T-helper 2 cell treated with Interferon-gamma antibody and Interleukin-4, amounts not matched to agents 5 μg/mL and 100 μg/mL, for 36 hours (primary cell): ENCODE results near the gene NUDT6.

Source experiments
- DNase-seq: peaks from one replicate; pipeline ENCODE4 v3.0.0; 2021; ENCODE audit warnings: low spot score
- H3K27ac Mint-ChIP-seq: one replicate; pipeline ENCODE4 v1.8.0; 2021; ENCODE audit warnings: mild to moderate bottlenecking, mixed read lengths
- H3K27me3 Mint-ChIP-seq: one replicate; pipeline ENCODE4 v1.8.0; 2021; ENCODE audit warnings: low read depth, mixed read lengths
- H3K36me3 Mint-ChIP-seq: one replicate; pipeline ENCODE4 v1.8.0; 2021; ENCODE audit warnings: low read depth, mixed read lengths
- H3K4me1 Mint-ChIP-seq: one replicate; pipeline ENCODE4 v1.8.0; 2021; ENCODE audit warnings: low read depth, mixed read lengths
- H3K4me3 Mint-ChIP-seq: one replicate; pipeline ENCODE4 v1.8.0; 2022; ENCODE audit warnings: mild to moderate bottlenecking, moderate library complexity, mixed read lengths
- H3K9me3 Mint-ChIP-seq: one replicate; pipeline ENCODE4 v1.8.0; 2021; ENCODE audit warnings: mixed read lengths

Gene NUDT6

DNA sequence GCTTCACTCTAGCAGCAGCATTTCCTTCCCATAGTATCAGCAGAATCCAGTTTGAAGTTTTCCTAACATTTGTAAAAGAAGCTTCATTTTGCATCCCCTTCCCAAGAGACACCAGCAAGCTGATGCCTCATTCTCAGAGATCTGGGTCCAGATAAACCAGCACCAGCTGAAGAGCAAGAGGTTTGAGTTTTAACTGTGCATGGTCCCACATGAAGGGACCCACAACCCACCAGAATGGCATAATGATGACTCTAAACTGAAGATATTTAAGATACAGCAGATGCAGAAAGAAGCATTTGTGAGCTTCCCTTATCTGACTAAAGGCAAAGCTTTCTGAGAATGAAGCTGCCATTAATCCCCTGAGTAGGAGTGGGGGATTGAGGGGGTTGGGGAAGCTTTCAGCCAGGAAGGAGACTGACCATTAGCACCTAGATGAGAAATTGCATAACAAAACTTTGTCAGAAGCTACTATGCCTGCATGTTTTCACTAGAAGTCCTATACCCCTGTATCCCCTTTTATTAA, 18.6 kb downstream of the NUDT6 start:
- H3K27ac Mint-ChIP-seq: no peak overlapping the region
- no peaks in the 10 kb centered on the region for H3K4me1 Mint-ChIP-seq
- peaks cover 14% of the 10 kb centered on the region for H3K36me3 Mint-ChIP-seq
- no peaks in the 10 kb centered on the region for H3K27me3 Mint-ChIP-seq
- H3K4me3 Mint-ChIP-seq: no peak overlapping the region
- DNase-seq: no peak
- H3K9me3 Mint-ChIP-seq: no peaks in the 10 kb centered on the region

- H3K27me3 Mint-ChIP-seq: no peaks in the 10 kb centered on the region
- DNase-seq: no peak
- peaks cover 13% of the 10 kb centered on the region for H3K36me3 Mint-ChIP-seq
- no peaks in the 10 kb centered on the region for H3K4me1 Mint-ChIP-seq
- no peak overlapping the region for H3K27ac Mint-ChIP-seq
- no peak overlapping the region for H3K4me3 Mint-ChIP-seq
- no peaks in the 10 kb centered on the region for H3K9me3 Mint-ChIP-seq
These were observed 21.0 kb downstream of the NUDT6 start for GRCh38 chr4:122901247-122902010.

- peaks cover 11% of the 10 kb centered on the region for H3K36me3 Mint-ChIP-seq
- H3K27ac Mint-ChIP-seq: no peak overlapping the region
- no peak for DNase-seq
- H3K4me1 Mint-ChIP-seq: no peaks in the 10 kb centered on the region
- no peaks in the 10 kb centered on the region for H3K9me3 Mint-ChIP-seq
- no peak overlapping the region for H3K4me3 Mint-ChIP-seq
- no peaks in the 10 kb centered on the region for H3K27me3 Mint-ChIP-seq
These were observed 22.1 kb downstream of the NUDT6 start for GRCh38 chr4:122900314-122900713.

DNA sequence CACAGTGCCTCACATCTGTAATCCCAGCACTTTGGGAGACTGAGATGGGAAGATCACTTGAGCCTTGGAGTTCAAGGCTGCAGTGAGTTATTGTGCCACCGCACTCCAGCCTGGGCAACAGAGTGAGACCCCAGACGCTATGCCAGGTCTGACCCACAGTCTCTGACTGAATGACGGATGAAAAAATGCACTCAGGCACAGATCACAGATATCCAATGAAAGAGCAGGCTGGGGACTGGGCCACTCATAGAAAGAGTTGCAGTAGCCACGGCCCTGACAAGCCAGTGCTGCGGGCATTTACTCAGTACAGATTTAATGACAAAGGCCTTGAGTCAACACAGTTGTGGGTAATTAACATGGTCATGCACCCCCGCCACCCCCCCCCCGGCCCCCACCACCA, 22.7 kb downstream of the NUDT6 start:
- no peak overlapping the region for H3K4me3 Mint-ChIP-seq
- H3K4me1 Mint-ChIP-seq: no peaks in the 10 kb centered on the region
- H3K27ac Mint-ChIP-seq: no peak overlapping the region
- H3K9me3 Mint-ChIP-seq: no peaks in the 10 kb centered on the region
- DNase-seq: no peak
- H3K36me3 Mint-ChIP-seq: peaks cover 9% of the 10 kb centered on the region
- no peaks in the 10 kb centered on the region for H3K27me3 Mint-ChIP-seq

DNA sequence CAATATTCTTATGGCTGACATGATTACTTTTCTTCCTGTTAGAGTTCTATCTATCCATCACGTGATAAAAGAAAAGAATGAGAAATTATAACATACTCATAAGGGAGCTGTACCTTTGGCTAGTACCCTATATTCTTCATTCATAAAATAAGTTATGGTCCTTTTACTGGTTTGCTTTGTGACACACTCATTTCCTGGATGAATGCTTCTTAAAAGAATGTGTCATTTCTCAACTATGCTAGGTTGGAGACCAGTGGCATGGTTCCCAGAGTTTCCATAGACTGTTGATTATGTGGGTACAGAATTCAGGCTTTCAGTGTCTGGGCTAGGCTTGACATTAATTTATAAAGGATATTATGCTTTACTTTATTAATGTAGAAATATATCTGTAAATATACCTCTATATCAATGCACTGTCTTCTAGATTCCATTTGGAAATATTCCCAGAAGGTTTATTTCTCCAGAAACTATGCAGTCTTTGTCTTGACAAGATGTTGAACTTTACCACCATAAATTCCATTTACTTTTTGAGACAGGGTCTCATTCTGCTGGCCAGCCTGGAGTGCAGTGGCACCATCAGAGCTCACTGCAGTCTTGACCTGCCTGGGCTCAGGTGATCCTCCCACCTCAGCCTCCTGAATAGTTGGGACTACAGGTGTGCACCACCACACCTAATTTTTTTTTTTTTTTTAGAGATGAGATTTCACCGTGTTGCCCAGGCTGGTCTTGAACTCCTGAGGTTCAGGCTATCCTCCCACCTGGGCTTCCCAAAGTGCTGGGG, 23.8 kb downstream of the NUDT6 start:
- Mint-ChIP-seq H3K4me3 (no peak overlapping the region), H3K27me3 (no peaks in the 10 kb centered on the region), H3K36me3 (peaks cover 8% of the 10 kb centered on the region), H3K9me3 (no peaks in the 10 kb centered on the region), H3K4me1 (no peaks in the 10 kb centered on the region), H3K27ac (no peak overlapping the region)
- no peak for DNase-seq

GRCh38 chr4:122896270-122896669, 26.1 kb downstream of the NUDT6 start:
- DNase-seq: no peak
- no peak overlapping the region for H3K4me3 Mint-ChIP-seq
- H3K9me3 Mint-ChIP-seq: no peaks in the 10 kb centered on the region
- H3K36me3 Mint-ChIP-seq: peaks cover 13% of the 10 kb centered on the region
- no peaks in the 10 kb centered on the region for H3K27me3 Mint-ChIP-seq
- no peak overlapping the region for H3K27ac Mint-ChIP-seq
- H3K4me1 Mint-ChIP-seq: no peaks in the 10 kb centered on the region

- Mint-ChIP-seq H3K4me3 (no peak overlapping the region), H3K27me3 (no peaks in the 10 kb centered on the region), H3K36me3 (peaks cover 11% of the 10 kb centered on the region), H3K27ac (no peak overlapping the region), H3K4me1 (no peaks in the 10 kb centered on the region), H3K9me3 (no peaks in the 10 kb centered on the region)
- no peak for DNase-seq
These were observed 26.9 kb downstream of the NUDT6 start for GRCh38 chr4:122895336-122895995.

DNA sequence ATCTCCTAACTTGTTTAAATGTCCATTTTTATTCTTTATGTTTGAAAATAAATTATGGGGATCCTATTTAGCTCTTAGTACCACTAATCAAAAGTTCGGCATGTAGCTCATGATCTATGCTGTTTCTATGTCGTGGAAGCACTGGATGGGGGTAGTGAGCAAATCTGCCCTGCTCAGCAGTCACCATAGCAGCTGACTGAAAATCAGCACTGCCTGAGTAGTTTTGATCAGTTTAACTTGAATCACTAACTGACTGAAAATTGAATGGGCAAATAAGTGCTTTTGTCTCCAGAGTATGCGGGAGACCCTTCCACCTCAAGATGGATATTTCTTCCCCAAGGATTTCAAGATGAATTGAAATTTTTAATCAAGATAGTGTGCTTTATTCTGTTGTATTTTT, 27.6 kb downstream of the NUDT6 start:
- H3K27me3 Mint-ChIP-seq: no peaks in the 10 kb centered on the region
- H3K27ac Mint-ChIP-seq: no peak overlapping the region
- H3K4me1 Mint-ChIP-seq: no peaks in the 10 kb centered on the region
- DNase-seq: no peak
- H3K36me3 Mint-ChIP-seq: peaks cover 7% of the 10 kb centered on the region
- no peaks in the 10 kb centered on the region for H3K9me3 Mint-ChIP-seq
- no peak overlapping the region for H3K4me3 Mint-ChIP-seq

DNA sequence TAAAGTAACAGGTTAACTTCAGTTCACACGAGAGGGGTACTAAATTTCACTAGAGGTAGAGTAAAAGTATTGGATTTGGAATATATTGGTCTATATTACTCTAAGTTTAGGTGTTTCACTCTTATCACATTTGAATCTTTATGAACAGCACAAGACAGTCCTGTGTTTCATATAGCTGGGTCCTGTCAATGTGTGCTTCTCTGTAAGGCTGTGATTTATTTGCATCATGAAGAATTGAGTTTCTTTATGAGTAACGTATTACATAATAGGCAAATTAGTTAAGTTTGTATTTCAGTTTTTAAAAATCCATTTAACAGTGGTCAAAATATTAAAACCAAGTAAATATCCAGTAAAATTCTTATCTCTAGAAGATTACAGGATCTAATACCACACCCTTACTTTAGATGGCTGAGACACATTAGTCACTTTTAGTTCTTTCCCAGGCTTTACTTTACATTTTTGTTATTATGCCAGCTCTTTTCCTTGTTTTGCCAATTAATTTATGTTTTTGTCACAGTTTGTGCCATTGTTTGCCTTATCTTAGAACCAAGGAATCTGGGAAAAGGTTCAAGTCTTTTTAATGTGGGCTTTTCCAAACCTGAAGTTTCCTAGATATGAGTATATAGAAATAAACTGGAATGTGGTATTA, 32.1 kb downstream of the NUDT6 start:
- no peak for DNase-seq
- Mint-ChIP-seq H3K4me1 (no peaks in the 10 kb centered on the region), H3K27me3 (no peaks in the 10 kb centered on the region), H3K4me3 (no peak overlapping the region), H3K9me3 (no peaks in the 10 kb centered on the region), H3K36me3 (peaks cover 7% of the 10 kb centered on the region), H3K27ac (no peak overlapping the region)

GRCh38 chr4:122889726-122890125, 32.7 kb downstream of the NUDT6 start:
- Mint-ChIP-seq H3K27ac (no peak overlapping the region), H3K9me3 (no peaks in the 10 kb centered on the region), H3K4me3 (no peak overlapping the region), H3K4me1 (no peaks in the 10 kb centered on the region), H3K27me3 (no peaks in the 10 kb centered on the region), H3K36me3 (peaks cover 7% of the 10 kb centered on the region)
- no peak for DNase-seq

- Mint-ChIP-seq H3K36me3 (peaks cover 13% of the 10 kb centered on the region), H3K4me1 (no peaks in the 10 kb centered on the region), H3K27me3 (no peaks in the 10 kb centered on the region), H3K4me3 (no peak overlapping the region), H3K9me3 (peaks cover 10% of the 10 kb centered on the region), H3K27ac (no peak overlapping the region)
- no peak for DNase-seq
These were observed 37.9 kb downstream of the NUDT6 start for GRCh38 chr4:122884499-122884898.

DNA sequence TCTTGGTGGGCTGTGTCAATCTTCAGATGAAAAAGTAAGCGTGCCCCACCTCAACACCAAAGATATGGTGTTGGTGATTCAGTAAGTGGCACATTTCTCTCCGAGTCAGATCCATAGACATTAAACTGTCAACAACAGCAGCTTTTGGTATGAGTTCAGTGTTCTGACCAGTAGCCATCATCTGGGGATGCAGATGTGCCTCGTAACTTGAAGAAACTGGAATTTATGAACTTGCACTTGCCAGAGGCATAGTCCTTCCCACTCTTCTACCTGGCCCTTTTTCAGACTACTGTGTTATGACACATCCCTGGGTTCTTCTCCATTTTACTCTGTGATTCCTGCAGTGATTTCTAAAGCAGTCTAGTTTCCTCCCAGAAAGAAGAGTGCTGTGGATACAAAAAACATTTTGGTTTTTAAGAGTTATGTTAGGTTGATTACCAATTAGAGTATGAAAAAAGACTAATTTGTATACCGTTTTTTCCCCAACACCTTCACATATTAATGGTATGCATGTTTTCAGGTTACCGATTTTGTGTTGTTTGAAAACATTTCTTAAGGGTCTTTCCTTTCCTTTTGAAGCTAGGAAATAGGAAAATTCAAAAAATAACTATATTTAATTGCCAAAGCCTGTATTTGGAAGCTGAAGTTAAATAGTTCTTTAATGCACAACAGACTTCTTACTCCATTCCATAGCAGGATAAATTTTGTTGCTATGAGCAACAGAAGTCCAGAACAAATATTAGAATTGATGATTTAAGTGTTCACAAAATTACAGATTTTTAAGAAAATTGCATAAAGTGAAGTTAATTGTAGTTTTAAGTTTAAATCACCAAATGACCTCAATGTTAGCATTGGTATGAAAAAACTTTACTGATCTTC, 39.3 kb downstream of the NUDT6 start:
- no peak for DNase-seq
- Mint-ChIP-seq H3K9me3 (peaks cover 10% of the 10 kb centered on the region), H3K27ac (no peak overlapping the region), H3K4me3 (no peak overlapping the region), H3K27me3 (no peaks in the 10 kb centered on the region), H3K36me3 (peaks cover 10% of the 10 kb centered on the region), H3K4me1 (no peaks in the 10 kb centered on the region)

DNA sequence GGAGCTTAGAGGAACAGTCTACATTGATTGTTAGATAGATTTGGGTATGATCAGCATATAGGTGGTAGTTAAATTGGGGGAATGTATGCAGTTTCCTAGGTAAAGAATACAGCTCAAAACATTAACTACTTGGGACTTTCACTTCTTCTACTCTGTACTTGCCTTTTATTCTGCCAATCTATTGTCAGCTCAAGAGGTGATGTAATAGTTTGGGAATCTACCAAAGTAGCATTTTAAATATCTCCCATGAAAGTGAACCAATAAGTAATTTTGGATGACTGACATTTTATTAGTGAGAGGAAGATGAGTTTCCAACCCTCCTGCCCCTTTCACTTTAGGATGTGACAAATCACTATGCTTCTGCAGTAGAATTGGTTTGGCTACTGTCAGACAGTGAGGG, 43.4 kb downstream of the NUDT6 start:
- H3K27ac Mint-ChIP-seq: no peak overlapping the region
- H3K27me3 Mint-ChIP-seq: peaks cover 3% of the 10 kb centered on the region
- H3K4me1 Mint-ChIP-seq: no peaks in the 10 kb centered on the region
- H3K4me3 Mint-ChIP-seq: no peak overlapping the region
- no peak for DNase-seq
- H3K9me3 Mint-ChIP-seq: peaks cover 10% of the 10 kb centered on the region
- H3K36me3 Mint-ChIP-seq: peaks cover 10% of the 10 kb centered on the region
